Peyer's patch (tissue), 4 donors: Measurements from ENCODE around the gene SLCO4A1.

ENCODE experiments used
- POLR2A ChIP-seq, 2 donors: fragments of 450-650 bp; IDR thresholded peaks; one replicate each; pipeline ENCODE4 v1.5.1; 2017; ENCODE audit warnings: antibody characterized with exemption in 2 of 2, mild to moderate bottlenecking in 2 of 2, moderate library complexity in 2 of 2
- TF ChIP-seq, protein P1 (sequence below), 6 experiments: fragments of 450-650 bp in 4 of 6; fragments of 200-600 bp in 2 of 6; sonication (generic) in 1 of 6; IDR thresholded peaks; one replicate each; pipeline ENCODE4 v1.5.1; 2017 to 2019; ENCODE audit warnings: antibody characterized with exemption in 6 of 6, mild to moderate bottlenecking in 3 of 6, moderate library complexity in 1 of 6

DNA sequence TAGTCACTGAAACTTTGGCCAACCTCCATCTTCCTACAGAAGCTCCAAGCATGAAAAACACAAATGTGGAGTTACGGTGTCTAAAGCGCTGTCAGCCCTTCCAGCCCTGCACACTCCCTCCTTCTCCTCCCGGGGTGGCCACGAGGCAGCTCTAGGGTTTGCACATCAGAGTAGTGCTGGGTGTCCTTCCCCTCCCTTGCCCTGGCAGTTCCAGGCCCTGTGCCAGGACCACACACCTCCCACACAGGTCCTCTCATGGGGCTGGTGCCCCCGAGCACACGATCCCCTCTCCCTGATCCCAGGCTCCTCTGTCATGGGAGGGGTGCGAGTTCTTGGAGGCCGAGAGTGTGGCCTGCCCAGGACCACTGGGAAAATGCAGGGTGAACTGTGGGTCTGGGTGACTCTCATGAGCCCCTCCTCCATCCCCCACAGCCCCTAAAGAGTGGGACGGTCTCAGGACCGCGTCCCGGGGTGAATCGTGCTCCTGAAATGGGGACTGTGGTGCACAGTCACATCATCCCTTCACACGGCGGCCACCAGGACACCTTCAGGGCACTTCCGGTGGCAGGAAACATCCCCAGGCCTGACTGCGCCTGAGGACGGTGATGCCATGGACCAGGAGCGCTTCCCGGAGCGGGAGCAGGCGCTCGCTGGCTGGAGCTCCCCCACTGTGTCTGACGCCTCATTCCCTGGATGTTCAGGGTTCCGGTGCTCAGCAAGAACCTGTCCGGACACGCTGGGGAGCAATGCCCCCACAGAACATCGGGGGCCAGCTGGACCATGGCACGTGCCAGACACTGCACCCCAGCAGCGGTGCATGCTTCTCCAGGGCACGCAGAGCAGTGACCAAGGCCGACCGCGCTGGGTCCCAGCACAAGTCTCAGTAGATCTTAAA is 42.8 kb upstream of the SLCO4A1 start:
- TF ChIP-seq, protein P1, sequence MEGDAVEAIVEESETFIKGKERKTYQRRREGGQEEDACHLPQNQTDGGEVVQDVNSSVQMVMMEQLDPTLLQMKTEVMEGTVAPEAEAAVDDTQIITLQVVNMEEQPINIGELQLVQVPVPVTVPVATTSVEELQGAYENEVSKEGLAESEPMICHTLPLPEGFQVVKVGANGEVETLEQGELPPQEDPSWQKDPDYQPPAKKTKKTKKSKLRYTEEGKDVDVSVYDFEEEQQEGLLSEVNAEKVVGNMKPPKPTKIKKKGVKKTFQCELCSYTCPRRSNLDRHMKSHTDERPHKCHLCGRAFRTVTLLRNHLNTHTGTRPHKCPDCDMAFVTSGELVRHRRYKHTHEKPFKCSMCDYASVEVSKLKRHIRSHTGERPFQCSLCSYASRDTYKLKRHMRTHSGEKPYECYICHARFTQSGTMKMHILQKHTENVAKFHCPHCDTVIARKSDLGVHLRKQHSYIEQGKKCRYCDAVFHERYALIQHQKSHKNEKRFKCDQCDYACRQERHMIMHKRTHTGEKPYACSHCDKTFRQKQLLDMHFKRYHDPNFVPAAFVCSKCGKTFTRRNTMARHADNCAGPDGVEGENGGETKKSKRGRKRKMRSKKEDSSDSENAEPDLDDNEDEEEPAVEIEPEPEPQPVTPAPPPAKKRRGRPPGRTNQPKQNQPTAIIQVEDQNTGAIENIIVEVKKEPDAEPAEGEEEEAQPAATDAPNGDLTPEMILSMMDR (IDR thresholded peaks at IDR 0.05) = no peak
- no peak for TF ChIP-seq POLR2A (IDR thresholded peaks at IDR 0.05)
